GM12891 (cell line): ENCODE measurements around the gene SIKE1.

ENCODE experiments used
- PAX5 ChIP-seq: IDR thresholded peaks from 2 replicates; pipeline ENCODE4 v1.6.1; 2011; ENCODE audit warnings: low read length, moderate library complexity, mild to moderate bottlenecking; ENCODE audit not compliant: insufficient read depth, severe bottlenecking
- POLR2A ChIP-seq: IDR thresholded peaks from 2 replicates; pipeline ENCODE4 v1.6.1; 2011; ENCODE audit warnings: low read depth, low read length, control low read depth
- POLR2AphosphoS5 ChIP-seq: IDR thresholded peaks from 2 replicates; pipeline ENCODE4 v1.6.1; 2011; ENCODE audit warnings: low read depth, low read length, control low read depth
- POU2F2 ChIP-seq: IDR thresholded peaks from 2 replicates; pipeline ENCODE4 v1.6.1; 2011; ENCODE audit warnings: low read depth, mild to moderate bottlenecking, control low read depth, low read length, moderate library complexity
- SPI1 ChIP-seq: IDR thresholded peaks from 2 replicates; pipeline ENCODE4 v1.6.1; 2011; ENCODE audit warnings: low read depth, low read length, control low read depth
- TAF1 ChIP-seq: IDR thresholded peaks from 2 replicates; pipeline ENCODE4 v1.6.1; 2011; ENCODE audit warnings: low read depth, low read length, control low read depth

- TF ChIP-seq SPI1 = no peak
- no peak for TF ChIP-seq POLR2AphosphoS5
- TF ChIP-seq TAF1 = no peak
- no peak for TF ChIP-seq POLR2A
- TF ChIP-seq PAX5 = no peak
- no peak for TF ChIP-seq POU2F2
Measured at GRCh38 chr1:114725230-114725629, 55.3 kb downstream of the SIKE1 start.
